Measurements from ENCODE around the gene CSGALNACT2.

DNA sequence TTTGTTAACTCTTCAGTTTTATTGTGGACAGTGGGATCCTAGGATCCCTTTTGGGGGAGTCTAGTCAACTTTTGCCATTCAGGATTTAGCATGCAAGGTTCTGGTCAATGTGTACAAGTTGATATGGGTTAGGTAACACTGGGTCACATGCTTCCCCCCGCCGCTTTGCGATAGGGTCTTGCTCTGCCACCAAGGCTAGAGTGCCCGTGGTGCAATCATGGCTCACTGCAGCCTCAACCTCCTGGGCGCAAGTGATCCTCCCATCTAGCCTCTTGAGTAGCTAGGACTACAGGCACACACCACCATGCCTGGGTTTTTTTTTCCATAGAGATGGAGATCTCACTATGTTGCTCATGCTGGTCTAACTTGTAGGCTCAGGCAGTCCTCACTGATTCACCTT lies 3.2 kb upstream of the CSGALNACT2 start:
- TF ChIP-seq EZH2 (IDR thresholded peaks at IDR 0.05; ENCODE audit: insufficient read depth, poor library complexity, severe bottlenecking) (no peak), EZH2phosphoT487 (IDR thresholded peaks at IDR 0.05; ENCODE audit: insufficient read depth, low read depth) (no peak)

All from GM23248 (cell line).